HCT116 (cell line): ENCODE measurements around the gene BAX.

Experiments
- ATF3 ChIP-seq: IDR thresholded peaks from 2 replicates; pipeline ENCODE4 v1.6.1; 2012
- CEBPB ChIP-seq: IDR thresholded peaks from 2 replicates; pipeline ENCODE4 v1.6.1; 2012; ENCODE audit warnings: low read depth
- CTCF ChIP-seq, 3 experiments: fragments of 200-600 bp in 1 of 3; sonication (generic) in 1 of 3; IDR thresholded peaks in 2 of 3; conservative IDR thresholded peaks in 1 of 3; 2 replicates each; pipeline ENCODE4 v1.5.1; 2012 to 2017; ENCODE audit warnings: low read depth in 2 of 3, low read length in 2 of 3, antibody characterized with exemption in 1 of 3, borderline replicate concordance in 1 of 3, control low read depth in 1 of 3, mild to moderate bottlenecking in 1 of 3, mixed read lengths in 1 of 3, mixed run types in 1 of 3, moderate library complexity in 1 of 3; ENCODE audit not compliant: insufficient read depth in 1 of 3
- EGR1 ChIP-seq: IDR thresholded peaks from 2 replicates; pipeline ENCODE4 v1.6.1; 2012; ENCODE audit warnings: low read depth
- ELF1 ChIP-seq: IDR thresholded peaks from 2 replicates; pipeline ENCODE4 v1.6.1; 2012; ENCODE audit warnings: low read depth, borderline replicate concordance
- EZH2 ChIP-seq: fragments of 200-600 bp; sonication (generic); IDR thresholded peaks from 2 replicates; pipeline ENCODE4 v1.6.1; 2017; ENCODE audit warnings: antibody characterized with exemption, mixed run types
- EZH2phosphoT487 ChIP-seq: fragments of 200-600 bp; IDR thresholded peaks from 2 replicates; pipeline ENCODE4 v1.6.1; 2018; ENCODE audit warnings: antibody characterized with exemption, borderline replicate concordance
- JUND ChIP-seq: IDR thresholded peaks from 2 replicates; pipeline ENCODE4 v1.6.1; 2012
- POLR2A ChIP-seq: IDR thresholded peaks from 2 replicates; pipeline ENCODE4 v1.7.0; 2011; ENCODE audit warnings: borderline replicate concordance; ENCODE audit not compliant: insufficient read depth, insufficient read length; ENCODE audit errors: extremely low read depth
- POLR2AphosphoS5 ChIP-seq: IDR thresholded peaks from 2 replicates; pipeline ENCODE4 v1.6.1; 2011; ENCODE audit warnings: mild to moderate bottlenecking, low read depth, low read length, moderate library complexity
- RAD21 ChIP-seq: IDR thresholded peaks from 2 replicates; pipeline ENCODE4 v1.6.1; 2012; ENCODE audit warnings: low read depth, mild to moderate bottlenecking
- YY1 ChIP-seq: IDR thresholded peaks from 2 replicates; pipeline ENCODE4 v1.6.1; 2011; ENCODE audit warnings: low read length, low read depth, moderate library complexity, mild to moderate bottlenecking; ENCODE audit not compliant: insufficient replicate concordance; ENCODE audit errors: extremely low read depth
- TF ChIP-seq, protein P1 (sequence below): IDR thresholded peaks from 2 replicates; pipeline ENCODE4 v1.6.1; 2012
- TF ChIP-seq, protein P2 (sequence below): IDR thresholded peaks from 2 replicates; pipeline ENCODE4 v1.6.1; 2012; ENCODE audit warnings: low read depth

DNA sequence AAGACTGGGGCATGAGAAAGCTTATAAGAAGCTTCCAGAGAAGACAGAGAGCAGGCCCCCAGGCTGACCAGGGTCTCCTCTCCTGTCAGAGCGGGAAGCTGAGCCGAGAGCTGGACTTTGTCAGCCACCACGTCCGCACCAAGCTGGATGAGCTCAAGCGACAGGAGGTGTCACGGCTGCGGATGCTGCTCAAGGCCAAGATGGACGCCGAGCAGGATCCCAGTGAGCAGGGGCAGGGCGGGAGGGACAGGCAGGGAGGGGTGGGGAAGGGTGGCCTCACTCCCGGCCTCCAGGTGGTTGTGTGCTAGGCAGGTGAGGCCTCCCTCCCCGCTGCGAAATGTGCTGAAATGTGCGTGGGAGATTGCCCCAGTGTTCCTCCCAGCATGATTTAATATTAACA lies 49.0 kb upstream of the BAX start:
- TF ChIP-seq CTCF (IDR thresholded peaks at IDR 0.05 in 2 of 3, conservative IDR thresholded peaks at IDR 0.05 in 1 of 3; ENCODE audit: borderline replicate concordance in 1 of 3, insufficient read depth in 1 of 3, low read depth in 2 of 3, low read length in 2 of 3) (no peak), POLR2A (no peak), JUND (no peak), EZH2 (no peak), RAD21 (no peak), EZH2phosphoT487 (no peak), YY1 (no peak), POLR2AphosphoS5 (no peak), ATF3 (no peak), EGR1 (no peak), ELF1 (no peak), CEBPB (no peak)
- TF ChIP-seq, protein P1, sequence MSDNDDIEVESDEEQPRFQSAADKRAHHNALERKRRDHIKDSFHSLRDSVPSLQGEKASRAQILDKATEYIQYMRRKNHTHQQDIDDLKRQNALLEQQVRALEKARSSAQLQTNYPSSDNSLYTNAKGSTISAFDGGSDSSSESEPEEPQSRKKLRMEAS: no peak
- TF ChIP-seq, protein P2, sequence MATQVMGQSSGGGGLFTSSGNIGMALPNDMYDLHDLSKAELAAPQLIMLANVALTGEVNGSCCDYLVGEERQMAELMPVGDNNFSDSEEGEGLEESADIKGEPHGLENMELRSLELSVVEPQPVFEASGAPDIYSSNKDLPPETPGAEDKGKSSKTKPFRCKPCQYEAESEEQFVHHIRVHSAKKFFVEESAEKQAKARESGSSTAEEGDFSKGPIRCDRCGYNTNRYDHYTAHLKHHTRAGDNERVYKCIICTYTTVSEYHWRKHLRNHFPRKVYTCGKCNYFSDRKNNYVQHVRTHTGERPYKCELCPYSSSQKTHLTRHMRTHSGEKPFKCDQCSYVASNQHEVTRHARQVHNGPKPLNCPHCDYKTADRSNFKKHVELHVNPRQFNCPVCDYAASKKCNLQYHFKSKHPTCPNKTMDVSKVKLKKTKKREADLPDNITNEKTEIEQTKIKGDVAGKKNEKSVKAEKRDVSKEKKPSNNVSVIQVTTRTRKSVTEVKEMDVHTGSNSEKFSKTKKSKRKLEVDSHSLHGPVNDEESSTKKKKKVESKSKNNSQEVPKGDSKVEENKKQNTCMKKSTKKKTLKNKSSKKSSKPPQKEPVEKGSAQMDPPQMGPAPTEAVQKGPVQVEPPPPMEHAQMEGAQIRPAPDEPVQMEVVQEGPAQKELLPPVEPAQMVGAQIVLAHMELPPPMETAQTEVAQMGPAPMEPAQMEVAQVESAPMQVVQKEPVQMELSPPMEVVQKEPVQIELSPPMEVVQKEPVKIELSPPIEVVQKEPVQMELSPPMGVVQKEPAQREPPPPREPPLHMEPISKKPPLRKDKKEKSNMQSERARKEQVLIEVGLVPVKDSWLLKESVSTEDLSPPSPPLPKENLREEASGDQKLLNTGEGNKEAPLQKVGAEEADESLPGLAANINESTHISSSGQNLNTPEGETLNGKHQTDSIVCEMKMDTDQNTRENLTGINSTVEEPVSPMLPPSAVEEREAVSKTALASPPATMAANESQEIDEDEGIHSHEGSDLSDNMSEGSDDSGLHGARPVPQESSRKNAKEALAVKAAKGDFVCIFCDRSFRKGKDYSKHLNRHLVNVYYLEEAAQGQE: no peak
